Measurements from ENCODE around the gene MBNL2. TPM values are rescaled to one million over a fixed set of nuclear protein-coding genes. Genes with fewer than 3 reads are reported as not detected.

Gene MBNL2
- total RNA-seq, 2 experiments from 2014 or later = 2.7 to 7.4 TPM

DNA sequence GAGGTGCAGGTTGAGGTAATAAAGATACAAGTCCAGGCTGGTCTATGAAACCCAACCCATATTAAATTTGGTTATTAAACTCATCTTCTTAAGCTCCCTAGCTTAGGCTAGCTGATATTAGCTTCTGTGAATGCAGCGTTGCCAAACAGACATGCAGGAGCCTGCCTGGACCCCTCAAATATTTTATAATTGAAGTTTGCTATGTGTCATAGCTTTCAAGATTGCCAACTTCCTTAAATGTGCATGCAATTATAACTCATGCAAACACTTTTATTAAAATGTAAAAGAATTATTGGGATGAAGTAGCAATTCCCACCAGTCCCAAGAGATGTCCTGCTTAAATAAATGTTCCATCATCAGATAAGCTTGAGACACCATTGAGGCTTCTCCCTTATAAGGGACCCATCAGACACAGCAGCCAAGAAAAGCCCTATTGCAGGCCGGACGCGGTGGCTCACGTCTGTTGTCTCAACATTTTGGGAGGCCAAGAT, 51.3 kb downstream of the MBNL2 start:
- H3K9me3 ChIP-seq (ENCODE audit: low read length) = no peaks in the 10 kb centered on the region
- no peak overlapping the region for H3K4me2 ChIP-seq (ENCODE audit: low read length)
- TF ChIP-seq, protein P1, sequence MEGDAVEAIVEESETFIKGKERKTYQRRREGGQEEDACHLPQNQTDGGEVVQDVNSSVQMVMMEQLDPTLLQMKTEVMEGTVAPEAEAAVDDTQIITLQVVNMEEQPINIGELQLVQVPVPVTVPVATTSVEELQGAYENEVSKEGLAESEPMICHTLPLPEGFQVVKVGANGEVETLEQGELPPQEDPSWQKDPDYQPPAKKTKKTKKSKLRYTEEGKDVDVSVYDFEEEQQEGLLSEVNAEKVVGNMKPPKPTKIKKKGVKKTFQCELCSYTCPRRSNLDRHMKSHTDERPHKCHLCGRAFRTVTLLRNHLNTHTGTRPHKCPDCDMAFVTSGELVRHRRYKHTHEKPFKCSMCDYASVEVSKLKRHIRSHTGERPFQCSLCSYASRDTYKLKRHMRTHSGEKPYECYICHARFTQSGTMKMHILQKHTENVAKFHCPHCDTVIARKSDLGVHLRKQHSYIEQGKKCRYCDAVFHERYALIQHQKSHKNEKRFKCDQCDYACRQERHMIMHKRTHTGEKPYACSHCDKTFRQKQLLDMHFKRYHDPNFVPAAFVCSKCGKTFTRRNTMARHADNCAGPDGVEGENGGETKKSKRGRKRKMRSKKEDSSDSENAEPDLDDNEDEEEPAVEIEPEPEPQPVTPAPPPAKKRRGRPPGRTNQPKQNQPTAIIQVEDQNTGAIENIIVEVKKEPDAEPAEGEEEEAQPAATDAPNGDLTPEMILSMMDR (conservative IDR thresholded peaks at IDR 0.05; ENCODE audit: low read length) = no peak
- no peak for TF ChIP-seq EZH2phosphoT487 (IDR thresholded peaks at IDR 0.05; ENCODE audit: borderline replicate concordance, low read depth, low read length)
- POLR2A ChIA-PET = interaction anchor here (0.5 to 0.6 kb wide), 3 partner anchors 21 to 1052 kb away, joined by 3 to 5 read pairs (median 3); no protein-coding TSS in a partner anchor
- no peak for DNase-seq (ENCODE audit: low spot score)
- H3K4me3 ChIP-seq (ENCODE audit: low read depth, low read length, poor library complexity, severe bottlenecking) = no peak overlapping the region
- BruUV-seq (replicated peaks) = no TSS peak
- no peaks in the 10 kb centered on the region for H3K79me2 ChIP-seq (ENCODE audit: insufficient read depth, low read depth, low read length)
- no peaks in the 10 kb centered on the region for H3K4me1 ChIP-seq (ENCODE audit: insufficient read depth, low read length, poor library complexity, severe bottlenecking)
- H2AFZ ChIP-seq (ENCODE audit: low read length) = no peak overlapping the region
- H3K27ac ChIP-seq (ENCODE audit: low read depth, low read length, poor library complexity, severe bottlenecking) = no peak overlapping the region
- no peaks in the 10 kb centered on the region for H4K20me1 ChIP-seq (ENCODE audit: insufficient read depth, low read length)
- intact Hi-C loops (cut with micrococcal nuclease; ENCODE audit: unreplicated experiment) = no loop called here
- peaks cover 5% of the 10 kb centered on the region; the same call in 1 of the 2 replicates for H3K36me3 ChIP-seq (ENCODE audit: insufficient read depth, low read length)
- no peaks in the 10 kb centered on the region for H3K9me2 ChIP-seq (ENCODE audit: insufficient read depth, low read length)
- CTCF ChIA-PET (ENCODE audit: unreplicated experiment) = no interaction called here

DNA sequence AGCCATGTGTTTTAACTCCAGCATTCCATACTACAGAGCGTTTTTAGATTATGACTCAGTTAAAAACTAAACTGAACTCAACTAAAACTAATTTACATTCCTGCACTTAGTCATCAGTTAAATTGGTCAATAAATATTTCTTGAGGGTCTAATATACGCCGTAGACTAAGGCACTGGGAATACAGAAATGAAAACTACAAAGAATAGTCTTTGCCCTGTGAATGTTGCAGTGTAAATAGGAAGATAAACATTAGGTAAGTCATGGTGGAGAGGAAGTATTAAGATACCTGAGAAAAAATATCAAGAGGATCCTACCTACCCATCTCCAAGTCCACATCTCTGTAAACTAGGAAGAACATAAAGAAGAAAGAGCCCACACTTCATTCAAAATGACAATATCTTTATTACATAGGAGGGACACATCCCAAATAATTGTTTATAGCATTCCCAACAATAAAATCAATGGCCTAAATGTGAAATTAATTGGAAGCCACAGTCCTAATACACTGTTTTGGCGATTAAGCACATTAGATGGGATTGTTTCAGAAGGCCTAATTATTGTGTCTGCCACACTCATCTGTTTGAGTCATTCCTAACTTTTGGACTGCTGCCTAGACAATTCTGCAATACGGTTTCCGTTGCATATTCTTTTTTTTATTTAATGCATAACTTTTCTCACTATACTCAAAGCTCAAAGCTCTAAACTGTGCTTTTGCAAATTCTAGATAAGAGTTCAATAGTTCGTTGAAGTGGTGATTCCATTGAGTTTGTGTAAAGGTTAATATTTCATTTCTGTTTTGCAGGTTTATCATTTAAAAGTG, 52.9 kb downstream of the MBNL2 start:
- TF ChIP-seq, protein P1 (conservative IDR thresholded peaks at IDR 0.05; ENCODE audit: low read length) = no peak
- TF ChIP-seq EZH2phosphoT487 (IDR thresholded peaks at IDR 0.05; ENCODE audit: borderline replicate concordance, low read depth, low read length) = no peak

More for the DNA sequence above, 52.9 kb downstream of the MBNL2 start:
- H4K20me1 ChIP-seq (ENCODE audit: insufficient read depth, low read length) = no peaks in the 10 kb centered on the region
- POLR2A ChIA-PET = no interaction called here
- no TSS peak for BruUV-seq (replicated peaks)
- no peak overlapping the region for H3K4me3 ChIP-seq (ENCODE audit: low read depth, low read length, poor library complexity, severe bottlenecking)
- no peak overlapping the region for H3K4me2 ChIP-seq (ENCODE audit: low read length)
- intact Hi-C loops (cut with micrococcal nuclease; ENCODE audit: unreplicated experiment) = no loop called here
- H3K27ac ChIP-seq (ENCODE audit: low read depth, low read length, poor library complexity, severe bottlenecking) = no peak overlapping the region
- no peaks in the 10 kb centered on the region for H3K79me2 ChIP-seq (ENCODE audit: insufficient read depth, low read depth, low read length)
- CTCF ChIA-PET (ENCODE audit: unreplicated experiment) = no interaction called here
- no peaks in the 10 kb centered on the region for H3K9me2 ChIP-seq (ENCODE audit: insufficient read depth, low read length)
- peaks cover 5% of the 10 kb centered on the region; the same call in 1 of the 2 replicates for H3K36me3 ChIP-seq (ENCODE audit: insufficient read depth, low read length)
- no peaks in the 10 kb centered on the region for H3K4me1 ChIP-seq (ENCODE audit: insufficient read depth, low read length, poor library complexity, severe bottlenecking)
- no peak for DNase-seq (ENCODE audit: low spot score)
- no peak overlapping the region for H2AFZ ChIP-seq (ENCODE audit: low read length)
- no peaks in the 10 kb centered on the region for H3K9me3 ChIP-seq (ENCODE audit: low read length)

All from OCI-LY7 (cell line).